Caco-2 (cell line): ENCODE results near the gene NRCAM. TPM values are rescaled to one million over a fixed set of nuclear protein-coding genes. Genes with fewer than 3 reads are reported as not detected.
"Not testable (repeated sequence)": the region's sequence is repeated elsewhere in the genome, so short reads cannot be mapped to it uniquely, and the experiment has no call there.

ENCODE experiments used
- BruUV-seq: library from RNA; stranded (reverse); fragments of 400-500 nt; replicated peaks from 2 replicates; lab custom pipeline; 2021; lab: Mats Ljungman, UMichigan
- CTCF ChIA-PET: fragments of 300-600 bp; sonication (Branson Sonifier 250); formaldehyde crosslinking; loops from one replicate; lab custom pipeline; 2022; ENCODE audit warnings: antibody characterized with exemption; lab: Charles Lee
- POLR2A ChIA-PET: fragments of 300-600 bp; sonication (Branson Sonifier 250); formaldehyde crosslinking; loops from one replicate; lab custom pipeline; 2022; ENCODE audit warnings: antibody characterized with exemption; lab: Charles Lee
- DNase-seq, 2 experiments: peaks; one replicate each; pipeline versions ENCODE4 v3.0.0 to v3.0.0-alpha.2; 2020 to 2022
- H3K27me3 ChIP-seq: replicated peaks from 2 replicates; pipeline ENCODE4 v1.6.0; 2011; ENCODE audit warnings: low read length; ENCODE audit not compliant: control insufficient read depth, insufficient read depth
- H3K36me3 ChIP-seq: 2 replicates; pipeline ENCODE4 v1.5.1; 2011; ENCODE audit warnings: low read length; ENCODE audit not compliant: control insufficient read depth, insufficient read depth
- H3K4me1 ChIP-seq: fragments of 250-450 bp; sonication (Bioruptor Pico); 2 replicates; pipeline ENCODE4 v1.5.1; 2020; ENCODE audit warnings: mild to moderate bottlenecking
- H3K4me3 ChIP-seq: 2 replicates; pipeline ENCODE4 v1.5.1; 2011; ENCODE audit warnings: low read depth, mild to moderate bottlenecking, control low read depth, low read length
- H3K9me3 ChIP-seq: fragments of 250-450 bp; sonication (Bioruptor Pico); 2 replicates; pipeline ENCODE4 v1.5.1; 2020; ENCODE audit warnings: mild to moderate bottlenecking, moderate library complexity
- H3K27ac Mint-ChIP-seq: one replicate; pipeline ENCODE4 v1.8.0; 2022; ENCODE audit warnings: mixed read lengths; ENCODE audit not compliant: unreplicated experiment
- H3K27me3 Mint-ChIP-seq: one replicate; pipeline ENCODE4 v1.8.0; 2022; ENCODE audit warnings: mixed read lengths; ENCODE audit not compliant: insufficient read depth, unreplicated experiment
- H3K36me3 Mint-ChIP-seq: one replicate; pipeline ENCODE4 v1.8.0; 2022; ENCODE audit warnings: mild to moderate bottlenecking, mixed read lengths; ENCODE audit not compliant: insufficient read depth, unreplicated experiment
- H3K4me1 Mint-ChIP-seq: one replicate; pipeline ENCODE4 v1.8.0; 2022; ENCODE audit warnings: low read depth, mixed read lengths; ENCODE audit not compliant: unreplicated experiment
- H3K4me3 Mint-ChIP-seq: one replicate; pipeline ENCODE4 v1.8.0; 2022; ENCODE audit warnings: mild to moderate bottlenecking, moderate library complexity, mixed read lengths; ENCODE audit not compliant: unreplicated experiment
- H3K9me3 Mint-ChIP-seq: one replicate; pipeline ENCODE4 v1.8.0; 2022; ENCODE audit warnings: mixed read lengths; ENCODE audit not compliant: unreplicated experiment
- CTCF ChIP-seq, 2 experiments: fragments of 200-600 bp in 1 of 2; IDR thresholded peaks; 1 replicate in 1 of 2; 2 replicates in 1 of 2; pipeline versions ENCODE4 v1.5.1 to v1.8.0; 2011 to 2022; ENCODE audit warnings: antibody characterized with exemption in 1 of 2, control low read depth in 1 of 2, inconsistent platforms in 1 of 2, low read depth in 1 of 2, low read length in 1 of 2, mild to moderate bottlenecking in 1 of 2, moderate library complexity in 1 of 2; ENCODE audit not compliant: insufficient read depth in 1 of 2, severe bottlenecking in 1 of 2, unreplicated experiment in 1 of 2
- intact Hi-C: fragments of 100-400 bp; cut with micrococcal nuclease; formaldehyde crosslinking; loops from one replicate; pipeline ENCODE4 v1.10.0; 2022; ENCODE audit not compliant: unreplicated experiment
- total RNA-seq: library from RNA; stranded (reverse); gene quantifications from 2 replicates; pipeline ENCODE4 v1.2.3, GENCODE V29; 2022

The NRCAM gene
- total RNA-seq, 1 experiment from 2014 or later: 96.2 TPM

GRCh38 chr7:108345710-108346336 is 110.4 kb downstream of the NRCAM start:
- H3K27me3 ChIP-seq: no peaks in the 10 kb centered on the region
- Mint-ChIP-seq H3K9me3 (no peaks in the 10 kb centered on the region), H3K4me3 (no peak overlapping the region), H3K4me1 (peaks cover 46% of the 10 kb centered on the region), H3K27ac (no peak overlapping the region), H3K36me3 (peaks cover 18% of the 10 kb centered on the region), H3K27me3 (no peaks in the 10 kb centered on the region)
- no peak for DNase-seq
- H3K4me1 ChIP-seq: peaks cover 45% of the 10 kb centered on the region
- no peak overlapping the region for H3K4me3 ChIP-seq
- no peaks in the 10 kb centered on the region for H3K9me3 ChIP-seq
- no TSS peak for BruUV-seq
- CTCF ChIA-PET: no interaction called here
- intact Hi-C loops: no loop called here
- no peak for TF ChIP-seq CTCF (IDR thresholded peaks at IDR 0.05; ENCODE audit: insufficient read depth in 1 of 2, low read depth in 1 of 2, low read length in 1 of 2, severe bottlenecking in 1 of 2, unreplicated experiment in 1 of 2)
- POLR2A ChIA-PET: interaction anchor here (0.6 kb wide), 1 partner anchor 159 kb away, joined by 5 read pairs; no protein-coding TSS in a partner anchor
- no peaks in the 10 kb centered on the region for H3K36me3 ChIP-seq

GRCh38 chr7:108340856-108341411 is 115.3 kb downstream of the NRCAM start:
- CTCF ChIA-PET: no interaction called here
- TF ChIP-seq CTCF (IDR thresholded peaks at IDR 0.05; ENCODE audit: insufficient read depth in 1 of 2, low read depth in 1 of 2, low read length in 1 of 2, severe bottlenecking in 1 of 2, unreplicated experiment in 1 of 2): no peak
- DNase-seq: peak; percentile 93 to 97
- Mint-ChIP-seq H3K27me3 (no peaks in the 10 kb centered on the region), H3K4me3 (peak overlapping the region; percentile 58), H3K27ac (peak overlapping the region; percentile 81), H3K36me3 (peaks cover 19% of the 10 kb centered on the region), H3K4me1 (peaks cover 40% of the 10 kb centered on the region), H3K9me3 (no peaks in the 10 kb centered on the region)
- no peaks in the 10 kb centered on the region for H3K27me3 ChIP-seq
- H3K4me1 ChIP-seq: peaks cover 38% of the 10 kb centered on the region
- BruUV-seq: no TSS peak
- H3K9me3 ChIP-seq: no peaks in the 10 kb centered on the region
- H3K4me3 ChIP-seq: no peak overlapping the region
- H3K36me3 ChIP-seq: no peaks in the 10 kb centered on the region
- POLR2A ChIA-PET: no interaction called here
- intact Hi-C loops: loop anchor here (1.0 to 2.0 kb wide), 6 partner anchors 10 to 119 kb away; no protein-coding TSS in a partner anchor

- H3K27me3 Mint-ChIP-seq, H3K4me3 ChIP-seq, CTCF ChIA-PET, H3K9me3 Mint-ChIP-seq, H3K27me3 ChIP-seq, POLR2A ChIA-PET, H3K9me3 ChIP-seq, H3K36me3 ChIP-seq: not testable (repeated sequence)
- Mint-ChIP-seq H3K4me1 (peaks cover 35% of the 10 kb centered on the region), H3K4me3 (peak overlapping the region; percentile 58), H3K27ac (peak overlapping the region; percentile 81), H3K36me3 (peaks cover 19% of the 10 kb centered on the region)
- intact Hi-C loops: loop anchor here (1.0 to 2.0 kb wide), 3 partner anchors 42 to 106 kb away; no protein-coding TSS in a partner anchor
- peaks cover 38% of the 10 kb centered on the region for H3K4me1 ChIP-seq
- DNase-seq: peak in 1 of 2 experiments; percentile 62
- BruUV-seq: TSS peak; percentile 76
Measured at GRCh38 chr7:108340406-108340805, 115.8 kb downstream of the NRCAM start.
